Measurements from ENCODE around the gene CALHM4.
"Not testable (repeated sequence)": the region's sequence is repeated elsewhere in the genome, so short reads cannot be mapped to it uniquely, and the experiment has no call there.

CALHM4 gene

GRCh38 chr6:116578335-116578734 is 24.8 kb downstream of the CALHM4 start:
- DNase-seq = no peak

- no peak for DNase-seq
Measured at GRCh38 chr6:116579143-116579542, 25.6 kb downstream of the CALHM4 start.

GRCh38 chr6:116580198-116580597 is 26.6 kb downstream of the CALHM4 start:
- DNase-seq = no peak

- no peak for DNase-seq
Measured at GRCh38 chr6:116586276-116586675, 32.7 kb downstream of the CALHM4 start.

- no peak for DNase-seq
Measured at GRCh38 chr6:116586738-116587137, 33.2 kb downstream of the CALHM4 start.

GRCh38 chr6:116595247-116595646 is 41.7 kb downstream of the CALHM4 start:
- DNase-seq = no peak

GRCh38 chr6:116596815-116597214 is 43.3 kb downstream of the CALHM4 start:
- no peak for DNase-seq

- not testable (repeated sequence) for DNase-seq
Measured at GRCh38 chr6:116603916-116604315, 50.4 kb downstream of the CALHM4 start.

GRCh38 chr6:116604868-116605267 is 51.3 kb downstream of the CALHM4 start:
- not testable (repeated sequence) for DNase-seq

GRCh38 chr6:116605935-116606334 is 52.4 kb downstream of the CALHM4 start:
- no peak for DNase-seq

All from inflammatory macrophage treated with lipopolysaccharide for 4 hours (primary cell).